Measurements from ENCODE around the gene GATAD2B.

GATAD2B gene

DNA sequence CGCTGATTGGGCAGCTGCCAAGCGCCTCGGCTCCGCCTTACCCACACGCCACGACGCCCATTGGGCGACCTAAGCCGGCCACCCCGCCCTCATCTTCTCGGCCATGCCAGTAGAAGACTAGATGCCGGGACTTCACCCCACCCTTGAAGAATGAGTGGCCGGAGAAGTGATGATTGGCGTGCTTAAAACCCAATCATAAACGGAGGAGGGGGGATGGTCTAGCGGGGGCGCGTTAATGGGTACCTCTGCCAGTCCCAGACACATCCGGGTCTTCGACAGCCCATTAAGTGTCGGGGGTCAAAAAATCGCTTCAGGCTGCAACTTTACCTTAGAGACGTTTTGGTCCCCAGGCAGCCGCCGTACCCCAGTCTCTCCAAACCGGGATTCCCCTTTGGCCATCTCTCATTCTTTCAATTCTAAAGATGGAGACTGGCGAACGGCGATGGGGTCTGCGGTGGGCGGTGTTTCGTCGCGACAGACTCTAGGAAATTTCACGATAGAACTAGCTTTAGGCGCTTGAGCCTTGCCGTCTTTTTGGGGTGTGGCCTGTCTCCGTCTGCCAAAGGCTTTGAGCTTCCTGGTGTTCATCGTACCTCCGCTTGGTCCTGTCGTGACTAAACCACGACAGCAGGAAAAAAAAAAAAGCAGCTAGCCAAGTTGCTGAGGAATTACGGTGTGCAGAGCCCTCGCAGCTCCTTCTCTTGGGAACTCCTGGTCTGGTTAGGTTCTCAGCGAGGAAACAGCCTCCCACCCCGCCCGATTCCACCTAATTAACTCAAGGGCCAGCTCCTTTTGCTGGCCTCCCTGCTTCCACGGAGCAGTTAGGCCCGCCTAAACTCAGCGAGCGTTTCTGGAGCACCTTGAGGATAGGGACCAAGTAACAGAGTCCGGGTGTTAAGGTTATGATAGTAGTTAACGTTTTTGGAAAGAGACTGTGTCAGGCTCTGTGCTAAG lies at the start of gene GATAD2B:
TSS of gene GATAD2B (minus strand) at position 1 of the 954 bp plus-strand sequence. CDS start 94,625 bp downstream, outside the sequence.
- peak; percentile 98 for DNase-seq

GRCh38 chr1:153970346-153970745 lies 47.6 kb upstream of the GATAD2B start:
- DNase-seq: no peak

DNA sequence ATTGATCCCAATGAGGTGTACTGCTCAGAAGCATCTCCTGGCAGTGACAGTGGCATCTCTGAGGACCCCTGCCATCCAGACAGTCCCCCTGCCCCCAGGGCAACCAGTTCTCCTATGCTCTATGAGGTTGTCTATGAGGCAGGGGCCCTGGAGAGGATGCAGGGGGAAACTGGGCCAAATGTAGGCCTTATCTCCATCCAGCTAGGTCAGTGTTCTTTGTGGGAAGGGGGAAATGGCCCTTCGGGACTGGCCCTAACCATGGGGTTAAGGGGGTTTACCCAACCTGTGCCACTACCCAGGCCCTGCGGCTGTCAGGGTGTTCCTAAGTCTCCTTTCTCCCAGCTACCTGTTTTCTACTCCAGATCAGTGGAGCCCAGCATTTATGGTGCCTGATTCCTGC lies 46.2 kb upstream of the GATAD2B start:
- DNase-seq: no peak

DNA sequence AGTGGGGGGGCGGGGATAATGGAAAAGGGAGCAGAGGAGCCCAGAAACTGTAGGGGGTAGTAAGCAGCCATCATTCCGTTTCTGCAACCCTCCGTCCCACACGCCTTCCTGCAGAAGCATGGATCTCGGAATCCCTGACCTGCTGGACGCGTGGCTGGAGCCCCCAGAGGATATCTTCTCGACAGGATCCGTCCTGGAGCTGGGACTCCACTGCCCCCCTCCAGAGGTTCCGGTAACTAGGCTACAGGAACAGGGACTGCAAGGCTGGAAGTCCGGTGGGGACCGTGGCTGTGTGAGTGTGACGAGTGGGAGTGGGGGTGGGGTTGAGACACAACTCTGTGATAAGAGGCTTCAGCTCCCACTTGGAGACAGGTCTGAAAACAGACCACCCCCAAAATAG lies 45.6 kb upstream of the GATAD2B start:
- DNase-seq: no peak

GRCh38 chr1:153968000-153968363 lies 45.2 kb upstream of the GATAD2B start:
- no peak for DNase-seq

GRCh38 chr1:153967107-153967999 lies 44.6 kb upstream of the GATAD2B start, which contains the start of gene CREB3L4:
Gene CREB3L4, plus strand, starts transcription at chr1:153967902. Its CDS starts 624 bp downstream, at chr1:153968526.
- DNase-seq: peak; percentile 64

DNA sequence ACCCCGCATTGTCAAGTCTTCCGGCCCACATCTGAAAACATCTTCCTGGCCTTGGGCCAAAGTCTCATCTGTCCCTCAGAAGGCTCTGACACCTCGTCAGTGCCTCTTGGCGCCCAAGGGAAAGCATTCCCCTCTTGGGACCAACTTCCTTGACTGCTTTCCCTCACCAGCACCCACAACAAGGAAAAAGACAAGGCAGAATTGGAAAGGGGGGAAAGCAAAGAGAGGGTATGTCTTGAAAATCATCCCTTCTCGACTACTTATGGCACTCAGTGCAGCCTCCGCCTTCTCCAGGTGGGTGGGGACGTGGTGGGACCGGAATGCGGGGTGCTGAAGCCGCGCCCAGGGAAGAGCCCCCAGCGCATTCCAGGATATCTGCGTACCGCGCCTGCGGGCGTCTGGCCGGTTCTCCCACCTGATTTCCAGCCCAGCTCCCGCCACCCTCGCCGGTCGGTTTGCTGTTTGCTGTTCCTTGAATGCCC lies 41.1 kb upstream of the GATAD2B start:
- DNase-seq: no peak

GRCh38 chr1:153963030-153963849 lies 40.5 kb upstream of the GATAD2B start, which contains the start of gene SLC39A1:
Gene SLC39A1, minus strand, starts transcription at chr1:153963537. Its CDS starts 822 bp downstream, at chr1:153962715.
- DNase-seq: peak; percentile 94

- DNase-seq: no peak
Measured at GRCh38 chr1:153962088-153963029, 39.6 kb upstream of the GATAD2B start.

GRCh38 chr1:153961421-153961820 lies 38.6 kb upstream of the GATAD2B start:
- DNase-seq: no peak

- no peak for DNase-seq
Measured at GRCh38 chr1:153960206-153960605, 37.4 kb upstream of the GATAD2B start.

DNA sequence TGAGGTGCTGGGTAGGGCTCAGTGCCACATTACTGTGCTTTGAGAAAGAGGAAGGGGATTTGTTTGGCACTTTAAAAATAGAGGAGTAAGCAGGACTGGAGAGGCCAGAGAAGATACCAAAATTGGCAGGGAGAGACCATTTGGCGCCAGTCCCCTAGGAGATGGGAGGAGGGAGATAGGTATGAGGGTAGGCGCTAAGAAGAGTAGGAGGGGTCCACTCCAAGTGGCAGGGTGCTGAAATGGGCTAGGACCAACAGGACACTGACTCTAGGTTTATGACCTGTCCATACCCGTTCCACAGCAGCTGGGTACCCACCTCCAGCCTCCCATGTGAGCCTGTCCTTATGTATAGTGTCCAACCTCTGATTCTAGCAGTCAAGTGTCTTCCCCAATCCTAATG lies 36.7 kb upstream of the GATAD2B start:
- DNase-seq: no peak

DNA sequence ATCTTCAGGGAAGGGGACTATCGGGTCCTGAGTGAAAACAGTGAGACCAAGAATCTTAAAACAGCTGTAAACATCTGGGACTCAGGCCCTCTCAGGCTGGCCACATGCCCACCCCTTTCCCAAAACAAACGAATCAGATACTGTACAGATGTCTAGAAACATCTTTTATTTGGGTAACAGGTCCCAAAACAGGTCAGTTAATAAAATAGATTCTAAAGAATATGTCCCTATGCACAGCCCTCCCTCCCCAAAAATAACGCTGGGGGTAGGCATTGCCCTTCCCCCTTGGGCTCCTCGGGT lies 36.1 kb upstream of the GATAD2B start:
- DNase-seq: no peak

- DNase-seq: peak; percentile 97
Measured at GRCh38 chr1:153958111-153958960, 35.6 kb upstream of the GATAD2B start, which contains the start of gene CRTC2. Gene CRTC2, minus strand, starts transcription at chr1:153958612. Its CDS starts 115 bp downstream, at chr1:153958497.

GRCh38 chr1:153957744-153958110 lies 35.0 kb upstream of the GATAD2B start:
- DNase-seq: no peak

DNA sequence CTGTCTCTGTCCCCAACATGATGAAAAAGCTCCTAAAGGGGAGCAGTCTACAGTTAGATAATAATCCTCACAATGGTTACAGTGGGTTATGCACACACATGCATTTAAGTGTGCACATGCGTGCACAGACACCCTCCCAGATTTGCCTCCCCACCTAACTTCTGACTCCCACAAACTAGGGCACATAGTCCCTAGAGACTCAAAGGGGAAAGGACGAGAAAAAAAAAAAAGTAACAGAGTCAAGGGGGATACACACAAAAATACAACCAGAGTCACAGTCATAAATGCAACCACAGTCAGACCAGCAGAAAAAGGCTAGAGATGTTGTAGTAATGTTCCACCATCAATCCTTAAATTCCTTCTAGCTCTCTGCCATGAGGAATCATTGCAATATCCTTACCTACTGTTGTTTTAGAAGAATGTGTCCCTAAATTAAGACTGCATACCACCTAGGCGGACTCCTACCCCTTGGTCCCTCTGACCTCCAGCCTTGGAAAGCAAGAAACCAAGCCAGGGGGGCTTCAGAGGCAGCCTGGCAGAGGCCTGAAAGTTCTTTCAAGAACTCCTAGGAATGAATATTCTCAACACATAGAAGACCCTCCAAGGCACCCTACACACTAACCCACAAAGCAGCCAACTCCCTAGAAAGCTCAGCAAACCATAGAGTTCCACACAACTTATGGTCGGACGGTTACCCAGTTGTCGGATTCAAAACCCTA lies 34.4 kb upstream of the GATAD2B start:
- no peak for DNase-seq

DNA sequence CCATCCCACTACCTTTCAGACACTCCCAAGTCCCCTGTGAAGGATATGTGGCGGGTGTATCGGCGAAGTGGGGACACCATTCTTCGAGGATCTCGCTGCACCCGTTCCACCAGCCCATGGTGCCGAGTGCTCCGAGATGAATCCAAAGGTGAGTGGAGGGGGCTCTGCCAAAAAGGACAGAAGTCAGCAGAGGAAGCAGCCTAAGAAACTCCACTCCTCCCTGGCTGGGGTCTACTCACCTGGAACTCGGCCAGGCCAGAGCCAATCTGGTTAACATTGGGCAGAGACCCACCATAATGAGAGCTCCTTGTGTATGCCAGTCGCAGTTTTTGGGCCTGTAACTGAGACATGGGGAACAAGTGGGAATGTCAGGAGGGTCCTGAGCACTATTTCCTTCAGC lies 32.1 kb upstream of the GATAD2B start:
- DNase-seq: no peak

- DNase-seq: no peak
Measured at GRCh38 chr1:153953859-153954365, 31.1 kb upstream of the GATAD2B start.

GRCh38 chr1:153951801-153952200 lies 29.0 kb upstream of the GATAD2B start:
- no peak for DNase-seq

Measured in activated T-cell treated with anti-CD3 and anti-CD28 coated beads for 4 hours (primary cell).